ENCODE measurements around the gene PLA1A.
"Not testable (repeated sequence)": the region's sequence is repeated elsewhere in the genome, so short reads cannot be mapped to it uniquely, and the experiment has no call there.

PLA1A gene

GRCh38 chr3:119559441-119559963 is 38.2 kb upstream of the PLA1A start, which contains the start of gene CD80:
CD80 (minus strand) TSS chr3:119559614; CDS start chr3:119557728, 1,886 bp downstream.
- Histone ChIP-seq H2AK5ac (ENCODE audit: low read depth, low read length) (no peak within 1 kb of the TSS), H2BK120ac (ENCODE audit: low read depth, low read length) (no peak within 1 kb of the TSS)

GRCh38 chr3:119560160-119560559 is 37.5 kb upstream of the PLA1A start:
- Histone ChIP-seq H2AFZ (ENCODE audit: low read length) (no peak overlapping the region), H3K27ac (replicated peaks; ENCODE audit: low read length) (no peak overlapping the region), H3K4ac (ENCODE audit: low read length) (peak overlapping the region; percentile 6), H3K23ac (ENCODE audit: low read depth, low read length, poor library complexity) (no peak overlapping the region), H3K18ac (ENCODE audit: low read length) (no peak overlapping the region), H3K4me2 (ENCODE audit: insufficient read depth, low read length, poor library complexity, severe bottlenecking) (no peak overlapping the region), H3K14ac (ENCODE audit: low read length) (no peak overlapping the region), H2BK5ac (ENCODE audit: low read length) (no peak overlapping the region), H4K8ac (ENCODE audit: low read depth, low read length) (no peak overlapping the region), H3K4me3 (ENCODE audit: low read length in 2 of 2) (no peak overlapping the region), H2AK5ac (ENCODE audit: low read depth, low read length) (no peak overlapping the region), H3K36me3 (replicated peaks in 1 of 2; ENCODE audit: control insufficient read depth in 2 of 2, insufficient read depth in 2 of 2, low read length in 2 of 2) (no peaks in the 10 kb centered on the region), H2BK120ac (ENCODE audit: low read depth, low read length) (no peak overlapping the region), H4K91ac (ENCODE audit: low read depth, low read length, poor library complexity) (no peak overlapping the region), H3K79me1 (ENCODE audit: low read depth, low read length) (no peaks in the 10 kb centered on the region), H2BK15ac (ENCODE audit: low read length) (no peak overlapping the region), H3K4me1 (ENCODE audit: control insufficient read depth in 2 of 2, insufficient read depth in 1 of 2, low read depth in 1 of 2, low read length in 2 of 2) (no peaks in the 10 kb centered on the region), H2BK12ac (ENCODE audit: low read length) (no peak overlapping the region), H3K9ac (ENCODE audit: low read depth, low read length, poor library complexity) (no peak overlapping the region), H3K9me3 (replicated peaks in 1 of 2; ENCODE audit: control insufficient read depth in 2 of 2, insufficient read depth in 1 of 2, low read depth in 1 of 2, low read length in 2 of 2) (no peaks in the 10 kb centered on the region), H3K27me3 (ENCODE audit: control insufficient read depth in 3 of 3, insufficient read depth in 3 of 3, low read depth in 1 of 3, low read length in 3 of 3) (peaks cover 0 to 21% (median 0%) of the 10 kb centered on the region in 3 experiments)
- no peak for DNase-seq (ENCODE audit: low spot score)
- no CpG with 5 or more reads among the region's 5 CpGs for WGBS, 2 donors (ENCODE audit: extremely low coverage in 2 of 2, insufficient read length in 2 of 2, insufficient replicate concordance in 1 of 2)

More at GRCh38 chr3:119559441-119559963, 38.2 kb upstream of the PLA1A start, which contains the start of gene CD80:
- H4K8ac ChIP-seq (ENCODE audit: low read depth, low read length): no peak within 1 kb of the TSS
- H3K4me2 ChIP-seq (ENCODE audit: insufficient read depth, low read length, poor library complexity, severe bottlenecking): no peak within 1 kb of the TSS
- no peak within 1 kb of the TSS for H3K27ac ChIP-seq (replicated peaks; ENCODE audit: low read length)
- no peak within 1 kb of the TSS for H3K9ac ChIP-seq (ENCODE audit: low read depth, low read length, poor library complexity)
- H3K18ac ChIP-seq (ENCODE audit: low read length): no peak within 1 kb of the TSS
- H3K14ac ChIP-seq (ENCODE audit: low read length): no peak within 1 kb of the TSS
- no peak within 1 kb of the TSS for H3K23ac ChIP-seq (ENCODE audit: low read depth, low read length, poor library complexity)
- no peaks in the 10 kb centered on the region for H3K9me3 ChIP-seq (replicated peaks in 1 of 2; ENCODE audit: control insufficient read depth in 2 of 2, insufficient read depth in 1 of 2, low read depth in 1 of 2, low read length in 2 of 2)
- H4K91ac ChIP-seq (ENCODE audit: low read depth, low read length, poor library complexity): no peak within 1 kb of the TSS
- peak within 1 kb of the TSS; percentile 17 for H2AFZ ChIP-seq (ENCODE audit: low read length)
- H2BK12ac ChIP-seq (ENCODE audit: low read length): no peak within 1 kb of the TSS
- peaks cover 0 to 26% (median 0%) of the 10 kb centered on the region in 3 experiments for H3K27me3 ChIP-seq (ENCODE audit: control insufficient read depth in 3 of 3, insufficient read depth in 3 of 3, low read depth in 1 of 3, low read length in 3 of 3)
- no peaks in the 10 kb centered on the region for H3K4me1 ChIP-seq (ENCODE audit: control insufficient read depth in 2 of 2, insufficient read depth in 1 of 2, low read depth in 1 of 2, low read length in 2 of 2)
- H3K4ac ChIP-seq (ENCODE audit: low read length): peak within 1 kb of the TSS; percentile 6
- H2BK5ac ChIP-seq (ENCODE audit: low read length): no peak within 1 kb of the TSS
- no peak for DNase-seq (ENCODE audit: low spot score)
- H3K79me1 ChIP-seq (ENCODE audit: low read depth, low read length): no peaks in the 10 kb centered on the region
- WGBS, 2 donors (ENCODE audit: extremely low coverage in 2 of 2, insufficient read length in 2 of 2, insufficient replicate concordance in 1 of 2): no CpG with 5 or more reads among the region's 7 CpGs
- no peaks in the 10 kb centered on the region for H3K36me3 ChIP-seq (replicated peaks in 1 of 2; ENCODE audit: control insufficient read depth in 2 of 2, insufficient read depth in 2 of 2, low read length in 2 of 2)
- no peak within 1 kb of the TSS for H2BK15ac ChIP-seq (ENCODE audit: low read length)
- no peak within 1 kb of the TSS for H3K4me3 ChIP-seq (ENCODE audit: low read length in 2 of 2)

GRCh38 chr3:119562307-119562961 is 35.3 kb upstream of the PLA1A start:
- H3K36me3 ChIP-seq (replicated peaks in 1 of 2; ENCODE audit: control insufficient read depth in 2 of 2, insufficient read depth in 2 of 2, low read length in 2 of 2): no peaks in the 10 kb centered on the region
- WGBS, 2 donors (ENCODE audit: extremely low coverage in 2 of 2, insufficient read length in 2 of 2, insufficient replicate concordance in 1 of 2): no CpG with 5 or more reads among the region's 6 CpGs
- no peak overlapping the region for H3K9ac ChIP-seq (ENCODE audit: low read depth, low read length, poor library complexity)
- no peak overlapping the region for H4K8ac ChIP-seq (ENCODE audit: low read depth, low read length)
- no peak overlapping the region for H2BK120ac ChIP-seq (ENCODE audit: low read depth, low read length)
- H3K27ac ChIP-seq (replicated peaks; ENCODE audit: low read length): no peak overlapping the region
- H3K4me2 ChIP-seq (ENCODE audit: insufficient read depth, low read length, poor library complexity, severe bottlenecking): no peak overlapping the region
- no peak overlapping the region for H4K91ac ChIP-seq (ENCODE audit: low read depth, low read length, poor library complexity)
- no peak overlapping the region for H2BK5ac ChIP-seq (ENCODE audit: low read length)
- peaks cover 0 to 3% (median 0%) of the 10 kb centered on the region in 3 experiments for H3K27me3 ChIP-seq (ENCODE audit: control insufficient read depth in 3 of 3, insufficient read depth in 3 of 3, low read depth in 1 of 3, low read length in 3 of 3)
- no peak overlapping the region for H3K14ac ChIP-seq (ENCODE audit: low read length)
- H3K4me3 ChIP-seq (ENCODE audit: low read length in 2 of 2): no peak overlapping the region
- no peaks in the 10 kb centered on the region for H3K4me1 ChIP-seq (ENCODE audit: control insufficient read depth in 2 of 2, insufficient read depth in 1 of 2, low read depth in 1 of 2, low read length in 2 of 2)
- no peaks in the 10 kb centered on the region for H3K9me3 ChIP-seq (replicated peaks in 1 of 2; ENCODE audit: control insufficient read depth in 2 of 2, insufficient read depth in 1 of 2, low read depth in 1 of 2, low read length in 2 of 2)
- H2AK5ac ChIP-seq (ENCODE audit: low read depth, low read length): no peak overlapping the region
- no peak for DNase-seq (ENCODE audit: low spot score)
- no peaks in the 10 kb centered on the region for H3K79me1 ChIP-seq (ENCODE audit: low read depth, low read length)
- H2BK12ac ChIP-seq (ENCODE audit: low read length): no peak overlapping the region
- H2AFZ ChIP-seq (ENCODE audit: low read length): peak overlapping the region; percentile 61
- H3K23ac ChIP-seq (ENCODE audit: low read depth, low read length, poor library complexity): no peak overlapping the region
- H3K18ac ChIP-seq (ENCODE audit: low read length): no peak overlapping the region
- H3K4ac ChIP-seq (ENCODE audit: low read length): no peak overlapping the region
- no peak overlapping the region for H2BK15ac ChIP-seq (ENCODE audit: low read length)

GRCh38 chr3:119563334-119563733 is 34.4 kb upstream of the PLA1A start:
- not testable (repeated sequence) for H2BK12ac ChIP-seq (ENCODE audit: low read length); H2AFZ ChIP-seq (ENCODE audit: low read length); H3K36me3 ChIP-seq (replicated peaks in 1 of 2; ENCODE audit: control insufficient read depth in 2 of 2, insufficient read depth in 2 of 2, low read length in 2 of 2); H2AK5ac ChIP-seq (ENCODE audit: low read depth, low read length); H2BK15ac ChIP-seq (ENCODE audit: low read length); H3K79me1 ChIP-seq (ENCODE audit: low read depth, low read length); H4K8ac ChIP-seq (ENCODE audit: low read depth, low read length); H2BK120ac ChIP-seq (ENCODE audit: low read depth, low read length); H3K4me3 ChIP-seq (ENCODE audit: low read length in 2 of 2); H2BK5ac ChIP-seq (ENCODE audit: low read length); H3K27ac ChIP-seq (replicated peaks; ENCODE audit: low read length); H3K9ac ChIP-seq (ENCODE audit: low read depth, low read length, poor library complexity); H3K23ac ChIP-seq (ENCODE audit: low read depth, low read length, poor library complexity); DNase-seq (ENCODE audit: low spot score); H3K14ac ChIP-seq (ENCODE audit: low read length); H3K4me2 ChIP-seq (ENCODE audit: insufficient read depth, low read length, poor library complexity, severe bottlenecking); H4K91ac ChIP-seq (ENCODE audit: low read depth, low read length, poor library complexity); H3K27me3 ChIP-seq (ENCODE audit: control insufficient read depth in 3 of 3, insufficient read depth in 3 of 3, low read depth in 1 of 3, low read length in 3 of 3); H3K18ac ChIP-seq (ENCODE audit: low read length); H3K9me3 ChIP-seq (replicated peaks in 1 of 2; ENCODE audit: control insufficient read depth in 2 of 2, insufficient read depth in 1 of 2, low read depth in 1 of 2, low read length in 2 of 2); H3K4ac ChIP-seq (ENCODE audit: low read length); H3K4me1 ChIP-seq (ENCODE audit: control insufficient read depth in 2 of 2, insufficient read depth in 1 of 2, low read depth in 1 of 2, low read length in 2 of 2)
- WGBS, 2 donors (ENCODE audit: extremely low coverage in 2 of 2, insufficient read length in 2 of 2, insufficient replicate concordance in 1 of 2): no CpG with 5 or more reads among the region's 2 CpGs

All from neuronal stem cell (in vitro differentiated cells).